Liver (tissue), 9 donors: ENCODE measurements around the gene RNU7-1. TPM values are rescaled to one million over a fixed set of nuclear protein-coding genes. Genes with fewer than 3 reads are reported as not detected.

Experiments
- DNase-seq: peaks from one replicate; pipeline ENCODE4 v3.0.0-alpha.2; 2017; ENCODE audit warnings: low spot score
- H3K27ac ChIP-seq, 2 donors: one replicate each; pipeline ENCODE4 v1.7.0; 2013; ENCODE audit warnings: inconsistent platforms in 2 of 2, low read length in 2 of 2, control low read depth in 1 of 2, low read depth in 1 of 2, mild to moderate bottlenecking in 1 of 2
- H3K27me3 ChIP-seq, 4 donors: one replicate each; pipeline versions ENCODE4 v1.6.1 to v1.7.0; 2013; ENCODE audit warnings: low read length in 3 of 4, inconsistent platforms in 1 of 4, mild to moderate bottlenecking in 1 of 4, moderate library complexity in 1 of 4; ENCODE audit not compliant: control insufficient read depth in 4 of 4, insufficient read depth in 4 of 4
- H3K36me3 ChIP-seq, 4 donors: one replicate each; pipeline versions ENCODE4 v1.6.1 to v1.7.0; 2013; ENCODE audit warnings: low read length in 3 of 4, mild to moderate bottlenecking in 3 of 4, low read depth in 1 of 4, moderate library complexity in 1 of 4; ENCODE audit not compliant: control insufficient read depth in 4 of 4, insufficient read depth in 3 of 4
- H3K4me1 ChIP-seq, 4 donors: one replicate each; pipeline versions ENCODE4 v1.6.1 to v1.7.0; 2013; ENCODE audit warnings: low read length in 3 of 4, mild to moderate bottlenecking in 3 of 4, moderate library complexity in 1 of 4; ENCODE audit not compliant: control insufficient read depth in 4 of 4, insufficient read depth in 4 of 4
- H3K4me3 ChIP-seq, 3 donors: one replicate each; pipeline versions ENCODE4 v1.6.1 to v1.7.0; 2013; ENCODE audit warnings: low read length in 3 of 3, control low read depth in 1 of 3, low read depth in 1 of 3, mild to moderate bottlenecking in 1 of 3
- H3K9ac ChIP-seq, 2 donors: one replicate each; pipeline ENCODE4 v1.7.0; 2013; ENCODE audit warnings: low read length in 2 of 2, mild to moderate bottlenecking in 2 of 2, moderate library complexity in 2 of 2, control low read depth in 1 of 2, low read depth in 1 of 2
- H3K9me3 ChIP-seq, 4 donors: one replicate each; pipeline versions ENCODE4 v1.6.1 to v1.7.0; 2013; ENCODE audit warnings: low read length in 3 of 4; ENCODE audit not compliant: control insufficient read depth in 4 of 4
- ATF3 ChIP-seq: IDR thresholded peaks from 2 replicates; pipeline ENCODE4 v1.6.1; 2016; ENCODE audit warnings: antibody characterized with exemption
- EGR1 ChIP-seq, 2 donors: IDR thresholded peaks; 2 replicates each; pipeline ENCODE4 v1.6.1; 2016 to 2018; ENCODE audit warnings: antibody characterized with exemption in 2 of 2, low read depth in 2 of 2
- GABPA ChIP-seq, 2 donors: IDR thresholded peaks in 1 of 2; conservative IDR thresholded peaks in 1 of 2; 2 replicates each; pipeline ENCODE4 v1.6.1; 2016; ENCODE audit warnings: antibody characterized with exemption in 2 of 2, mild to moderate bottlenecking in 1 of 2, moderate library complexity in 1 of 2
- HNF4A ChIP-seq, 2 donors: conservative IDR thresholded peaks; 2 replicates each; pipeline ENCODE4 v1.6.1; 2016; ENCODE audit warnings: antibody characterized with exemption in 2 of 2, mild to moderate bottlenecking in 2 of 2
- HNF4G ChIP-seq: IDR thresholded peaks from 2 replicates; pipeline ENCODE4 v1.6.1; 2016; ENCODE audit warnings: antibody characterized with exemption
- JUND ChIP-seq, 2 donors: IDR thresholded peaks; 2 replicates each; pipeline ENCODE4 v1.6.1; 2016; ENCODE audit warnings: antibody characterized with exemption in 2 of 2
- NR2F2 ChIP-seq: IDR thresholded peaks from 2 replicates; pipeline ENCODE4 v1.6.1; 2016; ENCODE audit warnings: antibody characterized with exemption
- YY1 ChIP-seq: IDR thresholded peaks from 2 replicates; pipeline ENCODE4 v1.6.1; 2016; ENCODE audit warnings: antibody characterized with exemption, mild to moderate bottlenecking
- WGBS: extraction: QIAGEN DNeasy Blood & Tissue Kit; methylation state at CpG from one replicate; pipeline ENCODE4 v1.1.7; 2013; 5-methylcytosine and 5-hydroxymethylcytosine counted together
- polyA plus RNA-seq, 2 donors: library from polyadenylated mRNA; stranded (reverse) in 1 of 2; unstranded in 1 of 2; fragments of 200-250 nt in 1 of 2; fragments of >200 nt in 1 of 2; fragmentation: Nextera tagmentation in 1 of 2; extraction: Ambion mirVana in 1 of 2; gene quantifications; one replicate each; pipeline versions ENCODE4 v1.2.1 to v1.2.3, GENCODE V29; 2013 to 2015
- total RNA-seq, 2 donors: library from RNA; depleted of rRNA; stranded (reverse); fragments of >200 nt; gene quantifications; one replicate each; pipeline ENCODE4 v1.2.3, GENCODE V29; 2014
- TF ChIP-seq, protein P1 (sequence below): fragments of 150-350 bp; IDR thresholded peaks from 2 replicates; pipeline ENCODE4 v1.5.1; 2017; ENCODE audit warnings: improper control_type of control experiment, low read depth, low read length; ENCODE audit not compliant: missing input control
- TF ChIP-seq, protein P2 (sequence below): IDR thresholded peaks from 2 replicates; pipeline ENCODE4 v1.6.1; 2016; ENCODE audit warnings: antibody characterized with exemption
- donor health status: healthy.
- donor health status: healthy.
- donor health status: healthy.
- donor health status: healthy.
- donor health status: healthy.

Gene RNU7-1
- total and polyA plus RNA-seq, 4 donors: not detected

GRCh38 chr12:6929466-6930452 lies 13.9 kb upstream of the RNU7-1 start (continued):
- TF ChIP-seq, protein P1, sequence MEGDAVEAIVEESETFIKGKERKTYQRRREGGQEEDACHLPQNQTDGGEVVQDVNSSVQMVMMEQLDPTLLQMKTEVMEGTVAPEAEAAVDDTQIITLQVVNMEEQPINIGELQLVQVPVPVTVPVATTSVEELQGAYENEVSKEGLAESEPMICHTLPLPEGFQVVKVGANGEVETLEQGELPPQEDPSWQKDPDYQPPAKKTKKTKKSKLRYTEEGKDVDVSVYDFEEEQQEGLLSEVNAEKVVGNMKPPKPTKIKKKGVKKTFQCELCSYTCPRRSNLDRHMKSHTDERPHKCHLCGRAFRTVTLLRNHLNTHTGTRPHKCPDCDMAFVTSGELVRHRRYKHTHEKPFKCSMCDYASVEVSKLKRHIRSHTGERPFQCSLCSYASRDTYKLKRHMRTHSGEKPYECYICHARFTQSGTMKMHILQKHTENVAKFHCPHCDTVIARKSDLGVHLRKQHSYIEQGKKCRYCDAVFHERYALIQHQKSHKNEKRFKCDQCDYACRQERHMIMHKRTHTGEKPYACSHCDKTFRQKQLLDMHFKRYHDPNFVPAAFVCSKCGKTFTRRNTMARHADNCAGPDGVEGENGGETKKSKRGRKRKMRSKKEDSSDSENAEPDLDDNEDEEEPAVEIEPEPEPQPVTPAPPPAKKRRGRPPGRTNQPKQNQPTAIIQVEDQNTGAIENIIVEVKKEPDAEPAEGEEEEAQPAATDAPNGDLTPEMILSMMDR: no peak
- TF ChIP-seq GABPA (IDR thresholded peaks at IDR 0.05 in 1 of 2, conservative IDR thresholded peaks at IDR 0.05 in 1 of 2) (no peak), NR2F2 (no peak)

DNA sequence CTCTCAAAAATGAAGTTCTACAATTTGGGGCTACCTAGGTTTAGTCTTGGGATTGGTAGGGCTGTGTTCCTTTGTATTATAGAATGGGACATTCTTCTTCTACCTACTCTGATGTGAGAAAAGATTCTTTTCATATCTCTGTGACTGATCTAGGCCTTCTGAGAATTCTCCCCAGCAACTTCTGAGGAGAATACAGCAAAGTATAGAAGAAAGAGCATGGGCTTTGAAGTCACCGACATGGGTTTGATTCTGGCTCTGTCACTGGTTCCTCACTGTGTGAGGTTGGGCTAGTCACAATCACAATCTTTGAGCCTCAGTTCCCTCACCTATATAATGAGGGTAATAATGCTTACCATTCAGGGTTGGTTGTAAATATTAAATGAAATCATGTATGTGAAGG lies 10.8 kb upstream of the RNU7-1 start:
- H3K27ac ChIP-seq: no peak overlapping the region
- no peak for DNase-seq
- no peak overlapping the region for H3K4me3 ChIP-seq
- peaks cover 0 to 14% (median 7%) of the 10 kb centered on the region in 4 donors for H3K36me3 ChIP-seq
- H3K9ac ChIP-seq: no peak overlapping the region
- H3K9me3 ChIP-seq: no peaks in the 10 kb centered on the region
- WGBS: 93% methylated on average over 1 of the region's 1 CpG
- H3K27me3 ChIP-seq: no peaks in the 10 kb centered on the region
- TF ChIP-seq, protein P2, sequence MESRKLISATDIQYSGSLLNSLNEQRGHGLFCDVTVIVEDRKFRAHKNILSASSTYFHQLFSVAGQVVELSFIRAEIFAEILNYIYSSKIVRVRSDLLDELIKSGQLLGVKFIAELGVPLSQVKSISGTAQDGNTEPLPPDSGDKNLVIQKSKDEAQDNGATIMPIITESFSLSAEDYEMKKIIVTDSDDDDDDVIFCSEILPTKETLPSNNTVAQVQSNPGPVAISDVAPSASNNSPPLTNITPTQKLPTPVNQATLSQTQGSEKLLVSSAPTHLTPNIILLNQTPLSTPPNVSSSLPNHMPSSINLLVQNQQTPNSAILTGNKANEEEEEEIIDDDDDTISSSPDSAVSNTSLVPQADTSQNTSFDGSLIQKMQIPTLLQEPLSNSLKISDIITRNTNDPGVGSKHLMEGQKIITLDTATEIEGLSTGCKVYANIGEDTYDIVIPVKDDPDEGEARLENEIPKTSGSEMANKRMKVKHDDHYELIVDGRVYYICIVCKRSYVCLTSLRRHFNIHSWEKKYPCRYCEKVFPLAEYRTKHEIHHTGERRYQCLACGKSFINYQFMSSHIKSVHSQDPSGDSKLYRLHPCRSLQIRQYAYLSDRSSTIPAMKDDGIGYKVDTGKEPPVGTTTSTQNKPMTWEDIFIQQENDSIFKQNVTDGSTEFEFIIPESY: no peak
- no peak for TF ChIP-seq ATF3
- TF ChIP-seq EGR1 (IDR thresholded peaks at IDR 0.05; ENCODE audit: low read depth in 2 of 2): no peak
- TF ChIP-seq NR2F2: no peak
- TF ChIP-seq, protein P1: no peak
- no peak for TF ChIP-seq HNF4G
- TF ChIP-seq GABPA (IDR thresholded peaks at IDR 0.05 in 1 of 2, conservative IDR thresholded peaks at IDR 0.05 in 1 of 2): no peak
- TF ChIP-seq YY1: no peak
- TF ChIP-seq JUND (IDR thresholded peaks at IDR 0.05): no peak
- peaks cover 4 to 37% (median 14%) of the 10 kb centered on the region in 4 donors for H3K4me1 ChIP-seq

DNA sequence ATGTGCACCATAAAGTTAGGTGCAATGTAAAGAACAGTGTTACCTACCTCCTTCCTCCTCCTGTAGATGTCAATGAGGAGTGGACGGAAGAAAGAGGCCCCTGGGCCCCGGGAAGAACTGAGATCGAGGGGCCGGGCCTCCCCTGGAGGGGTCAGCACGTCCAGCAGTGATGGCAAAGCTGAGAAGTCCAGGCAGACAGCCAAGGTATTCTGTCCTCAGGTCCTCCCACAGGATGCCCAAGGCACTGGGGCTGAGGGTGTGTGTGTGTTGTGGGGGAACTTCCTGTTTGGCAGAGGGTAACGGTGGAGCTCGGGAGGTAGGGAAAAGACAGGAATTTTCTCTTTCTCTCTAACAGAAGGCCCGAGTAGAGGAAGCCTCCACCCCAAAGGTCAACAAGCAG lies 9.5 kb upstream of the RNU7-1 start:
- Histone ChIP-seq H3K27ac (peak overlapping the region in 1 of 2 donors; percentile 14), H3K9ac (no peak overlapping the region), H3K4me3 (no peak overlapping the region), H3K27me3 (no peaks in the 10 kb centered on the region), H3K9me3 (no peaks in the 10 kb centered on the region), H3K4me1 (peaks cover 9 to 41% (median 22%) of the 10 kb centered on the region in 4 donors), H3K36me3 (peaks cover 0 to 14% (median 7%) of the 10 kb centered on the region in 4 donors)
- TF ChIP-seq ATF3 (no peak), NR2F2 (peak; percentile 45), HNF4A (conservative IDR thresholded peaks at IDR 0.05) (no peak), EGR1 (IDR thresholded peaks at IDR 0.05; ENCODE audit: low read depth in 2 of 2) (no peak), YY1 (no peak)
- WGBS: 65% methylated on average over 8 of the region's 8 CpGs
- DNase-seq: no peak
